MM.1S (cell line): ENCODE data around the gene GRIN1.

Experiments used
- DNase-seq: peaks from one replicate; pipeline ENCODE4 v3.0.0-alpha.2; 2015
- H2AFZ ChIP-seq: fragments of 300-600 bp; sonication (generic); 2 replicates; pipeline ENCODE4 v1.6.0; 2016; ENCODE audit warnings: antibody characterized with exemption, low read length
- H3F3A ChIP-seq: fragments of 300-600 bp; sonication (generic); 2 replicates; pipeline ENCODE4 v1.6.1; 2016; ENCODE audit warnings: mild to moderate bottlenecking, antibody characterized with exemption, low read length, moderate library complexity, mixed read lengths; ENCODE audit not compliant: insufficient read depth
- H3K27ac ChIP-seq: fragments of 300-600 bp; sonication (generic); 2 replicates; pipeline ENCODE4 v1.5.1; 2016; ENCODE audit warnings: mild to moderate bottlenecking, low read length
- H3K27me3 ChIP-seq: fragments of 300-600 bp; sonication (generic); replicated peaks from 2 replicates; pipeline ENCODE4 v1.6.0; 2016; ENCODE audit warnings: low read length; ENCODE audit not compliant: insufficient read depth
- H3K36me3 ChIP-seq: fragments of 300-600 bp; sonication (generic); replicated peaks from 2 replicates; pipeline ENCODE4 v1.6.1; 2016; ENCODE audit warnings: mild to moderate bottlenecking, low read length, mixed read lengths; ENCODE audit not compliant: insufficient read depth
- H3K4me1 ChIP-seq: fragments of 300-600 bp; sonication (generic); 2 replicates; pipeline ENCODE4 v1.6.1; 2016; ENCODE audit warnings: low read length, mixed read lengths
- H3K4me2 ChIP-seq: fragments of 300-600 bp; sonication (generic); 2 replicates; pipeline ENCODE4 v1.6.0; 2016; ENCODE audit warnings: low read depth, low read length
- H3K4me3 ChIP-seq: fragments of 300-600 bp; sonication (generic); 2 replicates; pipeline ENCODE4 v1.5.1; 2016; ENCODE audit warnings: low read length, mixed read lengths
- H3K79me2 ChIP-seq: fragments of 300-600 bp; sonication (generic); 2 replicates; pipeline ENCODE4 v1.6.1; 2016; ENCODE audit warnings: mixed run types, low read length, mixed read lengths
- H3K9ac ChIP-seq: fragments of 300-600 bp; sonication (generic); 2 replicates; pipeline ENCODE4 v1.6.1; 2016; ENCODE audit warnings: low read length, mixed read lengths
- H3K9me2 ChIP-seq: fragments of 300-600 bp; sonication (generic); replicated peaks from 2 replicates; pipeline ENCODE4 v1.6.1; 2016; ENCODE audit warnings: mild to moderate bottlenecking, low read length, mixed read lengths; ENCODE audit not compliant: insufficient read depth
- H3K9me3 ChIP-seq: fragments of 300-600 bp; sonication (generic); replicated peaks from 2 replicates; pipeline ENCODE4 v1.6.1; 2016; ENCODE audit warnings: mild to moderate bottlenecking, low read length, mixed read lengths; ENCODE audit not compliant: insufficient read depth
- H4K20me1 ChIP-seq: fragments of 300-600 bp; sonication (generic); 2 replicates; pipeline ENCODE4 v1.6.1; 2016; ENCODE audit warnings: mild to moderate bottlenecking, low read length, moderate library complexity, mixed read lengths; ENCODE audit not compliant: insufficient read depth
- EZH2 ChIP-seq: fragments of 300-600 bp; sonication (generic); optimal IDR thresholded peaks from 2 replicates; pipeline ENCODE3; 2017; ENCODE audit warnings: low read depth, mild to moderate bottlenecking, antibody characterized with exemption, low read length, mixed read lengths
- EZH2phosphoT487 ChIP-seq: fragments of 300-600 bp; sonication (generic); IDR thresholded peaks from 2 replicates; pipeline ENCODE4 v1.6.1; 2018; ENCODE audit warnings: antibody characterized with exemption, low read length
- TF ChIP-seq, protein P1 (sequence below): fragments of 300-600 bp; sonication (generic); IDR thresholded peaks from 2 replicates; pipeline ENCODE4 v1.5.1; 2016; ENCODE audit warnings: antibody characterized with exemption, low read length, mixed read lengths

GRIN1 gene

DNA sequence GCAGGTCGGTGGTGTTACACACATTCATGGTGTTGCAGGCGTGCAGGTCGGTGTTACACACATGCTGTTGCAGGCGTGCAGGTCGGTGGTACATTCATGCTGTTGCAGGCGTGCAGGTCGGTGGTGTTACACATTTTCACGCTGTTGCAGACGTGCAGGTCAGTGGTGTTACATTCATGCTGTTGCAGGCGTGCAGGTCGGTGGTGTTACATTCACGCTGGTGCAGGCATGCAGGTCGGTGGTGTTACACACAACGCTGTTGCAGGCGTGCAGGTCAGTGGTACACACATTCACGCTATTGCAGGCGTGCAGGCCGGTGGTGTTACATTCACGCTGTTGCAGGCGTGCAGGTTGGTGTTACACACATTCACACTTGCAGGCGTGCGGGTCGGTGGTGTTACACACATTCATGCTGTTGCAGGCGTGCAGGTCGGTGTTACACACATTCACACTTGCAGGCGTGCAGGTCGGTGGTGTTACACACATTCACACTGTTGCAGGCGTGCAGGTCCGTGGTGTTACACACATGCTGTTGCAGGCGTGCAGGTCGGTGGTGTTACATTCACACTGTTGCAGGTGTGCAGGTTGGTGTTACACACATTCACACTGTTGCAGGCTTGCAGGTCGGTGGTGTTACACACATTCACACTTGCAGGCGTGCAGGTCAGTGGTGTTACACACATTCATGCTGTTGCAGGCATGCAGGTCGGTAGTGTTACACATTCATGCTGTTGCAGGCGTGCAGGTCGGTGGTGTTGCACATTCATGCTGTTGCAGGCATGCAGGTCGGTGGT lies 35.6 kb upstream of the GRIN1 start:
- no peak for DNase-seq
- no peaks in the 10 kb centered on the region for H4K20me1 ChIP-seq

DNA sequence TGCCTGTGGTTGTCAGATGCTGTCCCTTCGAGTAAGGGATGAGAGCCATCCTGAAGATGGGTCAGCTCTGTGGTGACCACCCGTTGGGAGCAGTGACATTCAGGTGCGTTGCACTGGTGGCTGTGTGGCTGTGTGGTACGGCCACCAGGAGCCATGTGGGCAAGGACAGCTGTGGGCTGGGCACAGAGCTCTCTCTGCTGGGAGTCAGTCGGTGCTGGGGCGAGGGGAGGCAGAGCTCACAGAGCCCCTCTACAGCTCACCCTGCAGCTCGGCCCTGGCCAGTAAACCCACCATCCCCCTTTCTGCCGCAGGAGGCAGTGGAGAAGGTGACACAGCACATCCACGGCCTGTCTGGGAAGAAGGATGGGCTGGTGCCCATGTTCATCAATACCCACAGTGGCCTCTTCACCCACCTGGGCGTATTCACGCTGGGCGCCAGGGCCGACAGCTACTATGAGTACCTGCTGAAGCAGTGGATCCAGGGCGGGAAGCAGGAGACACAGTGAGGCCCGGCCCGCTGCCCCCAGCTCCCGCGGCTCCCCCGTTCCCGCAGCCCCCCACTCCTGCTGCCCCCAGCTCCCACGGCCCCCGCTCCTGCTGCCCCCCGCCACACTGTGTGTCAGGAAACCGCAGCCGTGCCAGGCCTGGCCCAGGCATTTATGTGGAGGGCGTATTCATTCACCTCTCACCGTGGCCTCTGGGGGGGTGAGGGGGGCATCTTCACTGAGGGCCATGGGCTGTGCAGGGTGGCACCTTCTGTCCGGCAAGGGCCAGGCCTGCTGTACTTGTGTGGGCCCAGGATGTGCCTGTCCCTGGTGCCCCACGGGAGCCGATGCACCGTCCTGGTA lies 32.9 kb upstream of the GRIN1 start:
- Histone ChIP-seq H3F3A (no peaks in the 10 kb centered on the region), H3K36me3 (peaks cover 5% of the 10 kb centered on the region; the same call in 1 of the 2 replicates), H3K9me2 (no peaks in the 10 kb centered on the region), H2AFZ (no peak overlapping the region), H4K20me1 (no peaks in the 10 kb centered on the region), H3K4me2 (no peak overlapping the region), H3K27ac (no peak overlapping the region), H3K4me3 (no peak overlapping the region), H3K27me3 (no peaks in the 10 kb centered on the region), H3K4me1 (no peaks in the 10 kb centered on the region), H3K9me3 (no peaks in the 10 kb centered on the region), H3K9ac (no peak overlapping the region), H3K79me2 (no peaks in the 10 kb centered on the region)
- DNase-seq, result no peak
- TF ChIP-seq EZH2phosphoT487, result no peak
- TF ChIP-seq EZH2, result no peak

More for the DNA sequence above, 35.6 kb upstream of the GRIN1 start:
- no peaks in the 10 kb centered on the region for H3K9me3 ChIP-seq
- no peaks in the 10 kb centered on the region for H3K9me2 ChIP-seq
- no peak overlapping the region for H3K9ac ChIP-seq
- no peaks in the 10 kb centered on the region for H3K79me2 ChIP-seq
- H3K27me3 ChIP-seq, result no peaks in the 10 kb centered on the region
- TF ChIP-seq EZH2, result no peak
- TF ChIP-seq, protein P1, sequence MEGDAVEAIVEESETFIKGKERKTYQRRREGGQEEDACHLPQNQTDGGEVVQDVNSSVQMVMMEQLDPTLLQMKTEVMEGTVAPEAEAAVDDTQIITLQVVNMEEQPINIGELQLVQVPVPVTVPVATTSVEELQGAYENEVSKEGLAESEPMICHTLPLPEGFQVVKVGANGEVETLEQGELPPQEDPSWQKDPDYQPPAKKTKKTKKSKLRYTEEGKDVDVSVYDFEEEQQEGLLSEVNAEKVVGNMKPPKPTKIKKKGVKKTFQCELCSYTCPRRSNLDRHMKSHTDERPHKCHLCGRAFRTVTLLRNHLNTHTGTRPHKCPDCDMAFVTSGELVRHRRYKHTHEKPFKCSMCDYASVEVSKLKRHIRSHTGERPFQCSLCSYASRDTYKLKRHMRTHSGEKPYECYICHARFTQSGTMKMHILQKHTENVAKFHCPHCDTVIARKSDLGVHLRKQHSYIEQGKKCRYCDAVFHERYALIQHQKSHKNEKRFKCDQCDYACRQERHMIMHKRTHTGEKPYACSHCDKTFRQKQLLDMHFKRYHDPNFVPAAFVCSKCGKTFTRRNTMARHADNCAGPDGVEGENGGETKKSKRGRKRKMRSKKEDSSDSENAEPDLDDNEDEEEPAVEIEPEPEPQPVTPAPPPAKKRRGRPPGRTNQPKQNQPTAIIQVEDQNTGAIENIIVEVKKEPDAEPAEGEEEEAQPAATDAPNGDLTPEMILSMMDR, result no peak
- no peak for TF ChIP-seq EZH2phosphoT487
- no peak overlapping the region for H2AFZ ChIP-seq
- H3K4me1 ChIP-seq, result no peaks in the 10 kb centered on the region
- no peak overlapping the region for H3K27ac ChIP-seq
- H3K36me3 ChIP-seq, result peaks cover 5% of the 10 kb centered on the region; the same call in 1 of the 2 replicates
- no peak overlapping the region for H3K4me2 ChIP-seq
- no peak overlapping the region for H3K4me3 ChIP-seq
- no peaks in the 10 kb centered on the region for H3F3A ChIP-seq

DNA sequence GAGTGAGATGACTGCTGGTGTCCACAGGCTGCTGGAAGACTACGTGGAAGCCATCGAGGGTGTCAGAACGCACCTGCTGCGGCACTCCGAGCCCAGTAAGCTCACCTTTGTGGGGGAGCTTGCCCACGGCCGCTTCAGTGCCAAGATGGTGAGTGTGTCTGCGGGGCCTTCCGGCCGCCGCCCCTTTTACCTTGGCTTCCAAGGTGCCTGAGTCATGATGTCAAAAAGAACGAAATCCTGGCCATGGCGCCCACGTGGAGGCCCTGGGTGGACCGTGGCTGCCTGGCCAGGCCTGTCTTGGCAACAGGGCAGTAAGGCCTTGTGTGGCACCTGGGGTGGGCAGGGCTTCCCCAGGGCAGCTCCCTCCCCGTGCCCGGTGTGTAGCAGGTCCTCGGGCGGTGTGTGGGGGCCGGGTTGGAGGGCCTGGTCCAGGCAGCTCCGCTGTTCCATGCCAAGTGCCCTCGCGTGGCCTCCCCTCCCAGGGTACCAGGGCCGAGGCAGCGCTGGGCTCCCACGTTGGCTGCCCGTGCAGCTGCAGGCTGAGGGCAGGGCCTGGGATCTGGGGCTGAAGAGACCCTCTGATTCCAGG lies 32.2 kb upstream of the GRIN1 start:
- H3K27ac ChIP-seq, result no peak overlapping the region
- DNase-seq, result no peak
- H3K9me2 ChIP-seq, result no peaks in the 10 kb centered on the region
- H3K79me2 ChIP-seq, result no peaks in the 10 kb centered on the region
- H3K4me1 ChIP-seq, result no peaks in the 10 kb centered on the region
- H4K20me1 ChIP-seq, result no peaks in the 10 kb centered on the region
- H3K9me3 ChIP-seq, result no peaks in the 10 kb centered on the region
- no peak for TF ChIP-seq EZH2phosphoT487
- no peak for TF ChIP-seq EZH2
- TF ChIP-seq, protein P1, result no peak
- no peak overlapping the region for H2AFZ ChIP-seq
- H3K4me3 ChIP-seq, result no peak overlapping the region
- no peaks in the 10 kb centered on the region for H3F3A ChIP-seq
- H3K9ac ChIP-seq, result no peak overlapping the region
- H3K27me3 ChIP-seq, result no peaks in the 10 kb centered on the region
- H3K36me3 ChIP-seq, result peaks cover 4% of the 10 kb centered on the region; the same call in 1 of the 2 replicates
- no peak overlapping the region for H3K4me2 ChIP-seq
